ENCODE data around the gene BOK.

Gene BOK

DNA sequence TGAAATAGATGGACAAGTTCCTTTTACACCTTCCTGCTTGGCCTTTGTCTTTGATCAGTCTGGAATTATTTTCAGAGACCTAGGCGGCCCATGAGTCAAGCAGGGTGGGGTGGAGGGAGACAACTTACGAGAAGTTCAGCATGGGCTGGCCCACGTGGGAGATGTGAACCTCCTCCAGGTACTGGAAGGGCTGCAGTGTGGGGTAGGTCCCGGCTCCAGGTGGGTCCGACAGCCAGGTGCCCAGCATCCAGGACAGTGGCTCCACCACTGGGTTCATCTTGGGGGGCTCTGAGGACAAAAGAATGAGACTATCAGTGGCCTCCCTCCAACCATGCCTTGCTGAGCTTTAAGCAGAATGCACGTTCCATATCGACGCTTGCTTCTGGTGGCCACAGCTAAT lies 47.6 kb downstream of the BOK start:
- no peak for DNase-seq

GRCh38 chr2:241607162-241607885 lies 48.8 kb downstream of the BOK start:
- DNase-seq, result no peak

DNA sequence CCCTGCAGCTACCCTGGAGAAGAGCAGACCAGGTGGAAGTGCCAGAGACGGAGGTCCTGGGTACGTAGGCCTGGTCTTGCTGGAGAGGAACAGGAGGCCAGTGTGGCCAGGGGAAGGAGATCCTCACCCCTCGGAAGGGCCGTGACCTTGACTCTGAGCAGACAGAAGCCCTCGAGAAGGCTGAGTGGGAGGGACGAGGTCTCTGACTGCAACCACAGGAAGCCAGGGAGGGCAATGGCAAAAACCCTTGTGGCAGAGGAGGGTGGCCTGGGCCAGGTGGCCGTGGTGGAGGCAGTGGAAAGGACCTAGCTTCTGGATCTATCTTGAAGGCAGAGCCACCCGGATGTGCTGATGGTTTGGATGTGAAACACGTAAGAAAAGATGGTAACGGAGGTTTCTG lies 50.3 kb downstream of the BOK start:
- no peak for DNase-seq

GRCh38 chr2:241609859-241610793 lies 51.6 kb downstream of the BOK start:
- peak; percentile 74 for DNase-seq

DNA sequence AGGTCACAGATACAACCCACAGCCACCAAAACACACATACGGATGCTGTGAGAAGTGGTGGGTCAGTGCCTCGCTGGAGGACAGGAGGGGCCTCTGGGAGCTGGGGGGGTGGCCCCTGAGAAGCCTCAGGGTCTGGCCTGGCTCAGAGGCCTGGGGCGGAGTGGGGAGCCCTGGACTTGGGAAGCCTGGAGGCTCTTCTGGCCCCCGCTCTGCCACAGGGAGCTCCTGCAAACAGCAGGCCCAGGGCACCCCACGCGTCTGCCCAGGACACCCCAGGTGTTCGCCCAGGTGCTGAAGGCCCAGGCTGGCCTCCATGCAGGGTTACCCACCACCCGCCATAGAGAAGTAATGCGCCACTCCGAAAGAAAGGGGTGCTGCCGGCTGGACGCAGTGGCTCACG lies 52.5 kb downstream of the BOK start:
- DNase-seq, result no peak

GRCh38 chr2:241612156-241613016 lies 53.8 kb downstream of the BOK start:
- DNase-seq, result peak; percentile 78

- DNase-seq, result no peak
These were observed 54.7 kb downstream of the BOK start for GRCh38 chr2:241613017-241613780.

DNA sequence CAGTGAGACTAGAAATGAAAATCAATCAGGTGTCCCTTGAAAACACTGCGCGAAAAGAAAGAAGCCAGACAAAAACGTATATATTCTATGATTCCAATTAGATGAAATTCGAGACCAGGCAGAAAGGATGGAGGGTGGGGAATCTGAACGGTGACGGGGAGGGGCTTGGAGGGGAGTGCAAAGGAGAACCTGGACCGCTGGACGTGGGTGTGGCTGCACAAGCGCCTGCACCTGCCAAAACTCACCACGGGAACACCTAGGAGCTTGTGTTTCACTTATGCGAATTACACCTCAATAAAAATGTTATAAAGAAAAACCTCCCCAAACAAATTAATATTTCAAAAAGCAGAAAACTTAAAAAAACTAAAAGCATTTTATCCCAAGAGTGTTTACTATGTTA lies 56.5 kb downstream of the BOK start:
- no peak for DNase-seq

- DNase-seq, result no peak
These were observed 57.0 kb downstream of the BOK start for GRCh38 chr2:241615522-241616052.

DNA sequence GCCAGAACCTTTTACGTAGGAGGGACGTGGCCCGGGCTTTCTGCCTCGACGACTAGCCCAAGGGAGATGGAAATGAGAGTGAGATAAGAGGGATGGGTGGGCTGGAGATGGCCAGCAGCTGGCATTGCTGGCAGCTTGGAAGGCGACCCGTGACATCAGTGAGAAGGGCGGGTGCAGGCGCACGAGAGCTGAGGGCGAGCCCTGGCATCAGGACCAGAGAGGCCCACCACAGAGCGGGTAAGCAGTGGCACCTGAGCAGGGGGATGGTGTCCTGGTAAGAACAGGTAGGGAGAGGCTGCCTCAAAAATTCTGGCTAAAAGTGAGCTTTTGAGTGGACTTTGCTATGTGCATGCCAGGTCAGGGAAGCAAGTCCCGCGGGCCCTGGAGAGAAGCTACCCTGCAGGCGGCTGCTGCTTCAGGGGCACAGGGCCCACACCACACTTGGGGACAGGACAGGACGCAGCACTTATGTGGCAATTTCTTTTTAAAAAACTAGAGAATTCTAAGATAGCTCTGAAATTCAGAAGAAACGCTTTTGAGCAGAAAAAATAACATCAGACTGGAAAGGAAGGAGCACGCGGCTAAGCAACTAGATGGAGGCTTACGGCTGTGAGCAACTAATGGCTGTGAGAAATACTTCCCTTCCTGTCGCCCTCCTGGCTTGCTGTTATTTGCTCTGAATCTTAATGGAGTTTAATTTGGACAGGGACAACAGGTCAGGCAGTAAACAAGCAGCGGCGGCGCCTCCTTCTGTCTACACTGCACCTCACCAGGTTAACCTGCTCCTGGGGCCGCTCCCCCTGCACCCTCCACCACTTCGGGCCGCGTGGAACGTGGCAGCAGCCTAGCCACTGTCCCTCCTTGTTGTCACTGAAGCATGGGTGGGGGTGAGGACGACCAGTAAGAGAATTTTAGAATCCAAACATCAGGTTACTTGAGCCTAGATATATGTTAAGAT lies 57.9 kb downstream of the BOK start:
- DNase-seq, result no peak

GRCh38 chr2:241617431-241618154 lies 59.0 kb downstream of the BOK start:
- no peak for DNase-seq

DNA sequence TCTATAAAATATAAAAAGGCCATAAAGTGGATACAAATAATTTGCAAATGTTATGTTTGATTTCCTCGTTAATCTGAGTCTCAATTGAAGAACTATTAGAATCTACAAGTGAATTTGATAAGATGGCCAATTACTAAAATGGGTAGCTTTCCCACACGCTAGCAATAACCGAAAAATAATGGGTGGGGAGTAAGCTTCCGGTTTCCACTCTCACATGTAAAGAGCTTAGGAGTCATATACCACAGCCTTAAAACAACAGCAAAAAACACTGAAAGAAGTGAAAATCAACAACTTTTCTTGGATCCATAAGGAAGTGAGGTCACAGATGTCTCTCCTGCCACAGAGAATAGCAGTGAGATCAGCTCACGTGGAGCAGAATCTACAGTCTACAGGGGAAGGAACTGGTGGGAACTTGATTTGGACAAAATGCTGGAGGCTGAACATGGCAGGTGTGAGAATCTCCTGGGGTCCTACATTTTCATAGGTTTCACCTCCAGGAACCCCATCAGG lies 59.8 kb downstream of the BOK start:
- no peak for DNase-seq

GRCh38 chr2:241618829-241619228 lies 60.3 kb downstream of the BOK start:
- no peak for DNase-seq

DNA sequence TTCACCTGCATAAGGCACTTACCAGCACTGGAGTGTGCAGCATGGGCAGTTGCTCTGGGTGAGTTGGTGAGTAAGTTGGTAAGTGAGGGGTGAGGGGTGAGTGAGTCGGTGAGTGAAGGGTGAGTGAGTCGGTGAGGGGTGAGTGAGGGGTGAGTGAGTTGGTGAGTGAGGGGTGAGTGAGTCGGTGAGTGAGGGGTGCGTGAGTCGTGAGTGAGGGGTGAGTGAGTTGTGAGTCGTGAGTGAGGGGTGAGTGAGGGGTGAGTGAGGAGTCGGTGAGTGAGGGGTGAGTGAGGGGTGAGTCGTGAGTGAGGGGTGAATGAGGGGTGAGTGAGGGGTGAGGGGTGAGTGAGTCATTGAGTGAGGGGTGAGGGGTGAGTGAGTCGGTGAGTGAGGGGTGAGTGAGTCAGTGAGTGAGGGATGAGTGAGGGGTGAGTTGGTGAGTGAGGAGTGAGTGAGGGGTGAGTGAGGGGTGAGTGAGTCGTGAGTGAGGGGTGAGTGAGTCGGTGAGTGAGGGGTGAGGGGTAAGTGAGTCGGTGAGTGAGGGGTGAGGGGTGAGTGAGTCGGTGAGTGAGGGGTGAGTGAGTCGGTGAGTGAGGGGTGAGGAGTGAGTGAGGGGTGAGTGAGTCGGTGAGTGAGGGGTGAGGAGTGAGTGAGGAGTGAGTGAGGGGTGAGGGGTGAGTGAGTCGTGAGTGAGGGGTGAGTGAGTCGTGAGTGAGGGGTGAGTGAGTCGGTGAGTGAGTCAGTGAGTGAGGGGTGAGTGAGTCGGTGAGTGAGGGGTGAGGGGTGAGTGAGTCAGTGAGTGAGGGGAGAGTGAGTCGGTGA lies 61.3 kb downstream of the BOK start:
- no peak for DNase-seq

- DNase-seq, result no peak
These were observed 61.8 kb downstream of the BOK start for GRCh38 chr2:241620419-241620769.
